GM23248 (cell line): Measurements from ENCODE around the gene FAM131B.

Source experiments
- EZH2 ChIP-seq: fragments of 200-600 bp; sonication (generic); IDR thresholded peaks from 2 replicates; pipeline ENCODE4 v1.6.1; 2018; ENCODE audit warnings: antibody characterized with exemption, mild to moderate bottlenecking; ENCODE audit not compliant: insufficient read depth, poor library complexity, severe bottlenecking
- EZH2phosphoT487 ChIP-seq: fragments of 200-600 bp; sonication (generic); IDR thresholded peaks from 2 replicates; pipeline ENCODE4 v1.6.1; 2018; ENCODE audit warnings: antibody characterized with exemption, moderate library complexity, mild to moderate bottlenecking, low read depth; ENCODE audit not compliant: insufficient read depth

GRCh38 chr7:143392875-143393266 lies 30.4 kb upstream of the FAM131B start:
- TF ChIP-seq EZH2 (no peak), EZH2phosphoT487 (no peak)
